Naive B cell (primary cell): ENCODE measurements around the gene ELAVL4. TPM values are rescaled to one million over a fixed set of nuclear protein-coding genes. Genes with fewer than 3 reads are reported as not detected.
A peak's percentile ranks its signal among the peaks of the same experiment; 100 is the strongest.

Source experiments
- ATAC-seq, 2 donors: fragments of 150-1000 bp; cut with Tn5 transposase; 2 replicates each; pipeline ENCODE4 v1.10.0; 2021; ENCODE audit warnings: low read depth in 2 of 2, mild to moderate bottlenecking in 2 of 2, moderate library complexity in 2 of 2
- DNase-seq: peaks from one replicate; pipeline ENCODE4 v3.0.0; 2022
- H3K27ac Mint-ChIP-seq, 6 donors: one replicate each; pipeline ENCODE4 v1.8.0; 2020 to 2022; ENCODE audit warnings: mild to moderate bottlenecking in 6 of 6, mixed read lengths in 6 of 6, moderate library complexity in 5 of 6, inconsistent platforms in 2 of 6
- H3K27me3 Mint-ChIP-seq, 3 donors: one replicate each; pipeline ENCODE4 v1.8.0; 2021 to 2022; ENCODE audit warnings: mixed read lengths in 3 of 3, mild to moderate bottlenecking in 1 of 3
- H3K36me3 Mint-ChIP-seq, 2 donors: one replicate each; pipeline ENCODE4 v1.8.0; 2020 to 2022; ENCODE audit warnings: mixed read lengths in 2 of 2, inconsistent platforms in 1 of 2, mild to moderate bottlenecking in 1 of 2
- H3K4me1 Mint-ChIP-seq, 3 donors: one replicate each; pipeline ENCODE4 v1.8.0; 2020 to 2022; ENCODE audit warnings: mixed read lengths in 3 of 3, inconsistent platforms in 1 of 3, mild to moderate bottlenecking in 1 of 3, moderate library complexity in 1 of 3
- H3K4me3 Mint-ChIP-seq, 8 donors: one replicate each; pipeline ENCODE4 v1.8.0; 2020 to 2022; ENCODE audit warnings: mild to moderate bottlenecking in 8 of 8, mixed read lengths in 8 of 8, moderate library complexity in 8 of 8, inconsistent platforms in 2 of 8
- H3K9me3 Mint-ChIP-seq, 7 donors: one replicate each; pipeline ENCODE4 v1.8.0; 2020 to 2022; ENCODE audit warnings: mixed read lengths in 7 of 7, mild to moderate bottlenecking in 5 of 7, inconsistent platforms in 2 of 7, moderate library complexity in 1 of 7
- polyA plus RNA-seq, 6 donors: library from polyadenylated mRNA; unstranded; fragments of 300-500 nt; fragmentation: Illumina TruSeq; gene quantifications; one replicate each; pipeline ENCODE4 v1.2.3, GENCODE V29; 2021; ENCODE audit warnings: low read depth in 6 of 6

ELAVL4 gene
- polyA plus RNA-seq, 6 donors from 2014 or later: not detected

DNA sequence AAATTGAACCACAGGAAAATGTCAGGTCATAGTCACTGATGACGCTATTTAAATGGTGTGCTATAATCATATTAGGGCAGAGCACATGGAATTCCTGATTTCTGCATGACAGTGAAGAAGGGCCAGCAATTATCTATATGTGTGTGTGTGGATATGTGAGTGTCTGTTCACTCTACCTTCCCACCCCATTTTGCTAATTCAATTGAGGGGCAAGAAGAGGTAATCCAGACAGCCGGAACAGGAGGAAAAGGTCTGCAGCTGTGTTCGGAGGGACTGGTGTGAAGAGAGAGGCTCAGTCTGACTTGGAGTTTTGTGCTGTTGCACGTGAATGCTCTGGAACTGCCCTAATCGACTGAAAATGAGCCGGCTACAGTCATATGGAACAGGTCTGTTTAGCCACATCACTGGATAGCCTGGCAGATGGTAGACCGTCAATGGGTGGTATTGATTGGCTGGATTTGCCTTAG lies 5.1 kb upstream of the ELAVL4 start:
- H3K27me3 Mint-ChIP-seq: peaks cover 22 to 34% (median 26%) of the 10 kb centered on the region in 3 donors
- ATAC-seq (no peak), DNase-seq (no peak)
- no peak overlapping the region for H3K4me3 Mint-ChIP-seq
- H3K36me3 Mint-ChIP-seq: no peaks in the 10 kb centered on the region
- H3K9me3 Mint-ChIP-seq: peaks cover 0 to 4% (median 0%) of the 10 kb centered on the region in 7 donors
- H3K27ac Mint-ChIP-seq: no peak overlapping the region
- no peaks in the 10 kb centered on the region for H3K4me1 Mint-ChIP-seq

DNA sequence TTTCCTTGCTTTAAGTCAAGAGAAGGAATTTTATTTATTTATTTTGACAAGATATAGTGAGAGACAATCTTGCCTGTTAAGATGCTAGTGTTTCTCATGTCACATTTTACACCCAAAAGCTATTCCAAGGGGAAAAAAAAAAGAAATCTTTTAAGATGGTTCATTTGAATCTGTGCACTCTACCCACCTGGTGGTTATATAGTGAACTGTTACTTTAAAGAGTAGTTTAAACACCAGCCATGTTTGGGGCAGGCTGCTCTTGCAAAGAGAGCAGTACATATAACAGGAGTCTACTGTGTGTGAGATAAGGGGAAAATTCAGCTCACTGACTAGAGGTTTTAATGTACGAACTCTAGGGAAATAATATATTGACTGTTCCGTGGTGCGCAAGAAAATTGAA lies 3.3 kb upstream of the ELAVL4 start:
- no peak for ATAC-seq
- H3K27ac Mint-ChIP-seq: no peak overlapping the region
- DNase-seq: no peak

DNA sequence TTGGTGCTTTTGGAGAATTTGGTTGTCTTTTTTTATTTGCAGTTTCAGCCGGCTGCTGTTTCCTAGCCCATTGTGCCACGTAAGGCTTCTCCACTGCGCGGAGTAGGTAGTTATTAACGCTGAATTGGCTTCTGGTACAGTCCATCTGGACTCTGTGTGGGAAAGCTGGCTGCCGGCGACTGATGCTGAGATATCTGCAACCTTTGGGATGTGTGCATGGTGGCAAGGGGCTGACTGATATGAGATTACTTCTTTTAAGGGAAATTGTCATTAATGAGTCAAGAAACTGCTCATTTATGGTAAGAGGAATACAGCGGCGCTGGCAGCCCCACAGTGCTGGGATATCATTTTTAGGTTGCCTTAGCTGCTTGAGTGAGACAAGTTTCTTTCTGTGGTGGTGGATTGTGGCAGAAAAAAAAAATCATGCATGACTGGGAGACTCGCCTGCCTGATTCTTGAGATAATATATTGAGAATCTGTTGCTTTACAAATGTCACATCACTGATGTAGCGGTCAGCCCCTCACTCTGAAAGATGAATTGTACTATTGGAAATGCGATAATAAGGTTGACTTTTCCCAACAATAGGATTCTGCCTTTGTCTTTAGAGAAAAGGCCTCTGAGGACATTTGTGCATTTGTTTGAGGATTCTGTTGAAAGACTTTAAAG lies 2.5 kb upstream of the ELAVL4 start:
- H3K27me3 Mint-ChIP-seq: peaks cover 27 to 57% (median 41%) of the 10 kb centered on the region in 3 donors
- peaks cover 20 to 21% (median 20%) of the 10 kb centered on the region in 3 donors for H3K4me1 Mint-ChIP-seq
- ATAC-seq: no peak
- no peak for DNase-seq
- peaks cover 0 to 4% of the 10 kb centered on the region in 2 donors for H3K36me3 Mint-ChIP-seq
- H3K4me3 Mint-ChIP-seq: no peak overlapping the region
- H3K9me3 Mint-ChIP-seq: peaks cover 0 to 5% (median 0%) of the 10 kb centered on the region in 7 donors
- H3K27ac Mint-ChIP-seq: peak overlapping the region in 1 of 6 donors; percentile 55

More for the DNA sequence above, 3.3 kb upstream of the ELAVL4 start:
- peaks cover 26 to 50% (median 36%) of the 10 kb centered on the region in 3 donors for H3K27me3 Mint-ChIP-seq
- peaks cover 13 to 14% (median 13%) of the 10 kb centered on the region in 3 donors for H3K4me1 Mint-ChIP-seq
- H3K4me3 Mint-ChIP-seq: no peak overlapping the region
- H3K9me3 Mint-ChIP-seq: peaks cover 0 to 5% (median 0%) of the 10 kb centered on the region in 7 donors
- H3K36me3 Mint-ChIP-seq: peaks cover 0 to 4% of the 10 kb centered on the region in 2 donors

GRCh38 chr1:50109116-50109515 lies 396 bp downstream of the ELAVL4 start:
- DNase-seq (no peak), ATAC-seq (no peak)
- Mint-ChIP-seq H3K4me3 (peak overlapping the region in 3 of 8 donors; percentile 38 to 84 (median 79)), H3K36me3 (peaks cover 0 to 4% of the 10 kb centered on the region in 2 donors), H3K27me3 (peaks cover 33 to 70% (median 60%) of the 10 kb centered on the region in 3 donors), H3K4me1 (peaks cover 20 to 21% (median 20%) of the 10 kb centered on the region in 3 donors), H3K9me3 (peaks cover 0 to 5% (median 0%) of the 10 kb centered on the region in 7 donors), H3K27ac (peak overlapping the region in 1 of 6 donors; percentile 7)

DNA sequence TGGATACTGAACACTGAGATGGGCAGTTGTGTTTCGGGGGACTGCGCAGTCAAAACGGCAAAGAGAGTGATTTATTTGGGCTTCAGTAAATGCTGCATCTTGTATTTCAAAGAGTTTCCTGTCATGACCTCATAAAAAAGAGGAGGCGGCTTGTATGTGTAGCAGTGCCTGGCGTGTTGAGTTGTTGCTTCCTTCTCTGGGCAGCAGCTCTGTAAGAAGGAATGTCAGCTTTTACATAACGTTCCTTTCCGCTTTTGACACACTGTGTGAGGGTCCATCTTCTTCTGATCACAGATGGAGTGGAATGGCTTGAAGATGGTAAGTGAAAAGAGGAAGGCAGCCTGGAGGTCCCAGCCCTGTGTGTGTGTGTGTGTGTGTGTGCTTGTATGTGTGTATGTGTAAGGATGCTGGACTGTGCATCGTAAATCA lies 941 bp downstream of the ELAVL4 start:
- DNase-seq: peak; percentile 6
- Mint-ChIP-seq H3K27ac (peak overlapping the region in 2 of 6 donors; percentile 1 to 32), H3K36me3 (peaks cover 0 to 4% of the 10 kb centered on the region in 2 donors), H3K27me3 (peaks cover 38 to 71% (median 59%) of the 10 kb centered on the region in 3 donors), H3K4me1 (peaks cover 20 to 21% (median 20%) of the 10 kb centered on the region in 3 donors), H3K4me3 (peak overlapping the region; percentile 26 to 84 (median 71)), H3K9me3 (peaks cover 0 to 5% (median 0%) of the 10 kb centered on the region in 7 donors)
- peak; percentile 27 to 63 for ATAC-seq

GRCh38 chr1:50110151-50110550 lies 1.4 kb downstream of the ELAVL4 start:
- Mint-ChIP-seq H3K4me1 (peaks cover 20 to 21% (median 20%) of the 10 kb centered on the region in 3 donors), H3K36me3 (peaks cover 0 to 4% of the 10 kb centered on the region in 2 donors), H3K27ac (peak overlapping the region in 1 of 6 donors; percentile 52), H3K4me3 (peak overlapping the region; percentile 26 to 84 (median 71)), H3K27me3 (peaks cover 39 to 71% (median 61%) of the 10 kb centered on the region in 3 donors), H3K9me3 (peaks cover 0 to 5% (median 0%) of the 10 kb centered on the region in 7 donors)
- DNase-seq (no peak), ATAC-seq (no peak)

DNA sequence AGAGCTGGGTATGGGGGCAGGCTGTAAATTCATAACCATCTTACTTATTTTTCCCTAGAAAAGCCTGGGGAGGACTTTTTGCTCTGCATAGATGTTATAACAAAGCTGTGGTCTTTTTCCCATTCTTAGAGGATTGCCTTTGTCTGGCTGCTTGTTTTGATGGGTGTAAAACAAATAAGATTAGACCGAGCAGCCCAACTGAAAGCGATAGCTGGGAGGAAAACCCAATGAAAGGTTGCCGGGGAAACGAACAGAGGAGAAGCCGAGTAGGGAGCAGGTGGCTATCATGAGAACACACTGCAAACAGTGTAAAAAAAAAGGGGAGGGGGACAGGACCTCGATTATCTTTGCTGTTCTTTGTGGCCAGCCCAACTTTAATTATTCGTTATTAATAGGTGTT lies 1.9 kb downstream of the ELAVL4 start:
- Mint-ChIP-seq H3K27me3 (peaks cover 34 to 68% (median 61%) of the 10 kb centered on the region in 3 donors), H3K27ac (no peak overlapping the region), H3K9me3 (peaks cover 0 to 5% (median 0%) of the 10 kb centered on the region in 7 donors), H3K4me3 (peak overlapping the region in 6 of 8 donors; percentile 2 to 84 (median 71)), H3K36me3 (peaks cover 0 to 4% of the 10 kb centered on the region in 2 donors), H3K4me1 (peaks cover 20 to 21% (median 20%) of the 10 kb centered on the region in 3 donors)
- DNase-seq (no peak), ATAC-seq (no peak)

GRCh38 chr1:50111503-50111902 lies 2.8 kb downstream of the ELAVL4 start:
- ATAC-seq: no peak
- no peak for DNase-seq
- peaks cover 0 to 4% of the 10 kb centered on the region in 2 donors for H3K36me3 Mint-ChIP-seq
- peaks cover 27 to 60% (median 59%) of the 10 kb centered on the region in 3 donors for H3K27me3 Mint-ChIP-seq
- H3K9me3 Mint-ChIP-seq: peaks cover 0 to 5% (median 0%) of the 10 kb centered on the region in 7 donors
- H3K4me3 Mint-ChIP-seq: no peak overlapping the region
- no peak overlapping the region for H3K27ac Mint-ChIP-seq
- H3K4me1 Mint-ChIP-seq: peaks cover 20 to 21% (median 20%) of the 10 kb centered on the region in 3 donors

- no peak for ATAC-seq
- no peak overlapping the region for H3K4me3 Mint-ChIP-seq
- DNase-seq: no peak
- peaks cover 0 to 5% (median 0%) of the 10 kb centered on the region in 7 donors for H3K9me3 Mint-ChIP-seq
- peaks cover 20 to 21% (median 20%) of the 10 kb centered on the region in 3 donors for H3K4me1 Mint-ChIP-seq
- H3K27me3 Mint-ChIP-seq: peaks cover 26 to 59% (median 58%) of the 10 kb centered on the region in 3 donors
- peaks cover 0 to 4% of the 10 kb centered on the region in 2 donors for H3K36me3 Mint-ChIP-seq
- H3K27ac Mint-ChIP-seq: no peak overlapping the region
Observed at GRCh38 chr1:50112193-50112592, 3.5 kb downstream of the ELAVL4 start.

DNA sequence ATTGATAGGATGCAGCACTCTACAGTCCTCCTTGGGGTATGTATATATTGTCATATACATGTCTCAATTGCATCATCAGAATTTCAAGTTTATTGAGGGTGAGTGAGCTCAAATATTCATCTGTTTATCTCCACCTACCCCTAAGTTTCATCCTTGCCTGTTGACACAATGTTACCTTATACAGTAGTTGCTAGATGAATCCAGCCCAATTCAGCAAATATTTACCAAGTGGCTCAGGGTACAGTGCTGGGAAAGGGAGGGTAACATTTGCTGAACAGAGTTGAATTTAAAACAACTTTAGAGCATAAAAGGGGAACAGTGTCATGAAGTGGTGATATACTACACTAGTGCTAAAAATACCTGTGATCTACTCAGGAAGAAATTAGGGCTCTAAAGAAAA lies 14.4 kb downstream of the ELAVL4 start:
- H3K4me3 Mint-ChIP-seq: no peak overlapping the region
- H3K36me3 Mint-ChIP-seq: no peaks in the 10 kb centered on the region
- DNase-seq (no peak), ATAC-seq (no peak)
- H3K9me3 Mint-ChIP-seq: no peaks in the 10 kb centered on the region
- H3K4me1 Mint-ChIP-seq: no peaks in the 10 kb centered on the region
- H3K27ac Mint-ChIP-seq: no peak overlapping the region
- peaks cover 0 to 16% (median 10%) of the 10 kb centered on the region in 3 donors for H3K27me3 Mint-ChIP-seq

DNA sequence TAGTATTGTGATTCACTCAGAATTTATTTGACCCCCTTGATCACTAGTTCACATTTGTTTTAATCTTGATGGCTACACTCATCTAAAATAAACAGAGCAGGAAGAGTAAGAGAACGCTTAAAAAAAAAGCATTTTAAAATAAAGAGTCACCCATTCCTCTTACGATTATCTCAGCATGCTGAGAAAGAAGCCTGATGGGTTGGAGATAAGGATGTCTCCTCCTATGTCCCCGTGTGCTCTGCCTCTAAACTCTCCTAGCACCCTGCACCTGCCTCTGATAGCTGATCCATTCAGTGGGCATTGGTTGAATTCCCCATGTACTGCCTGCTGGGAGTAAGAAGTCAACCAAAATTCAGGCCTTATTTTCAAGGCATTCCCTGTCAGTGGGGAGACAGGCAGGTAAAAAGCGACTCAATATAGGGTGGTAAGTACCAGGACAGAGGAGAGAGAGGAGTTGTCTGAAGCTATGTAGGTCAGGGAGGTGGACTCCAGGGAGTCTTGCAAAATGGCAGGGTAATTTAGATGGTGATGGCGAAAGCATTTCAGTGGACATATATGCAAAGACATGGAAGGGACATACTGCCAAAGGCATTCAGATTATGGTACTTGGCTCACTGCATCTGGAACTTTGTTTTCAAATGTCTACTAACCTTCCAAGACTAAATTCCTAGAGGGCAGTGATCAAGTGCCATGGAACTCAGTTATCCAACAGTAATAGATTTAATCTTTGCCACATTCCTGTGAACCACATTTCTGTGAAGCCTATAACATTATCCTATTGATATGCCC lies 18.4 kb downstream of the ELAVL4 start:
- no peak overlapping the region for H3K27ac Mint-ChIP-seq
- H3K9me3 Mint-ChIP-seq: no peaks in the 10 kb centered on the region
- DNase-seq (no peak), ATAC-seq (no peak)
- H3K4me3 Mint-ChIP-seq: no peak overlapping the region
- no peaks in the 10 kb centered on the region for H3K36me3 Mint-ChIP-seq
- H3K27me3 Mint-ChIP-seq: peaks cover 0 to 5% (median 0%) of the 10 kb centered on the region in 3 donors
- no peaks in the 10 kb centered on the region for H3K4me1 Mint-ChIP-seq

GRCh38 chr1:50129201-50129600 lies 20.5 kb downstream of the ELAVL4 start:
- Mint-ChIP-seq H3K36me3 (no peaks in the 10 kb centered on the region), H3K27ac (no peak overlapping the region), H3K4me1 (no peaks in the 10 kb centered on the region), H3K9me3 (no peaks in the 10 kb centered on the region), H3K27me3 (peaks cover 4 to 7% (median 5%) of the 10 kb centered on the region in 3 donors), H3K4me3 (no peak overlapping the region)
- DNase-seq (no peak), ATAC-seq (no peak)

DNA sequence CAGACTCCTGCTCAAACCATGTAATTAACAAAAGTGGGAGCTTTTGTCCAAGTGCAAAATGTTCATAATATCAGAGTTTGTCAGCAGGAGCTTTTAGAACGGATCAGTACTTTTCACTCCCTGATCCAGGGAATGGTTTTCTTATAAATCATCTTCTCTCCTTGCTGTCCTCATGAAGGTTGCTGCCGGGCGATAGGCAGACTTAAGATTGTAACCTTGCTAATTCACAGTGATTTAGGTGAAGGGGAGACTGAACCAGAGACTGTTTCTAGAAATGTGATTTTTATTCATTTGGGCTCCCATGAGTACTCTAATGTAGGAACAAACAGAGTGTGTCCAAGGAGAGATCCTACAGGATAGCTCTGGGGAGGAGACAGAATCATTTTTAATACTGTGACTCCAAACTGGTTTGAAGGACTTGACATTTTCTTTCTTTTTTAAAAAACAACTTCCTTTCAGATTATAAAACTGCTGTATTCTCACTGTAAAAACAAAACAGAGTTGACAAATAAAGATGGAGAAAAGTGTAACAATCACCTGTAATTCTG lies 23.7 kb downstream of the ELAVL4 start:
- peaks cover 0 to 16% (median 4%) of the 10 kb centered on the region in 3 donors for H3K27me3 Mint-ChIP-seq
- H3K4me1 Mint-ChIP-seq: no peaks in the 10 kb centered on the region
- H3K9me3 Mint-ChIP-seq: no peaks in the 10 kb centered on the region
- ATAC-seq: no peak
- H3K4me3 Mint-ChIP-seq: no peak overlapping the region
- H3K27ac Mint-ChIP-seq: no peak overlapping the region
- no peak for DNase-seq
- H3K36me3 Mint-ChIP-seq: no peaks in the 10 kb centered on the region
